AML-193 (cell line): ENCODE measurements around the gene RXRA.
"Not testable (repeated sequence)": the region's sequence is repeated elsewhere in the genome, so short reads cannot be mapped to it uniquely, and the experiment has no call there.

Source experiments
- DNase-seq, 2 experiments: peaks; one replicate each; lab custom pipeline; 2025; lab: John Stamatoyannopoulos, UW

The RXRA gene

GRCh38 chr9:134293611-134294152 lies 32.6 kb upstream of the RXRA start:
- no peak for DNase-seq

DNA sequence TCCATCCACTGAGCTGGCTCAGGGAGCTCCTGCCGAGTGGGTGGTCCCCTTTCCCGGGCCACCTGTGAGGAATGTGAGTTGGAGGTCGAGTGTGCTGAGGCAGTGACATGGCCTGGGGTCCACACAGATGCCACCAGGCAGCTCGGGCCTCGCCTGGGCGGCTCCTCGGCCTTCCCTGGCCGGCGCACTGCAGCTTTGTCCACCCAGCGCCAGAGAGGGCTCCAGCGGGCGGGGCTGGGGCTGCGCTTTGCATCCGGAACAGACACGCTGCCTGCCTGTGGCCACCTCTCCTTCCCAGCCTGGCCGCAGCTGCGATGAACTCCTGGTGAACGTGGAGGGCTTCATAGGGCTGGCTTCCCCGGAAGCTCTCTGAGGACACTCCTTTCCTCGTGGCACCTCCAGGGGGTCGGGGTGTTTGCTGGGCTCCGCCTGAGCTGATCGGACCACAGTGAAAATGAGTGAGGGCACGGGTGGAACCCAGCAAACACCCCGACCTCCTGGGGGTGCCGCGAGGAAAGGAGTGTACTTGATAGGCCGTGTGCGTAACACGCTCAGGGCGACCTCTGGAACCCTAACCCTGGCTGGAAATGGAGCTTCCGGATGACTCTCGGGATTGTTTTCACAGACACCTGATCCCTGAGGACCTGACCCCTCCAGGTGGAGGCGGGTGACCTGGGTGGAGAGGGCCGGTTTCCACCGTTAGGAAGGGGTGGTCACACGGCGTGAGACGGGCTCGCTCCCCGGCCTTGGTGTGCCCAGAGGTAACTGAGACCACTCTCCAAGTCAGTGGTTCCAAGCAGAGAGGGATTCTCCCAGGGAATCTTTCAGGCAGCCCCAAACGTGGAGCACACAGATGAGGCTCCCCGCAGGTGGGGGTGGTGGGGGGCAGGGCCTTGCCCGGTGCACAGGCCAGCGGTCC lies 31.8 kb upstream of the RXRA start:
- no peak for DNase-seq

DNA sequence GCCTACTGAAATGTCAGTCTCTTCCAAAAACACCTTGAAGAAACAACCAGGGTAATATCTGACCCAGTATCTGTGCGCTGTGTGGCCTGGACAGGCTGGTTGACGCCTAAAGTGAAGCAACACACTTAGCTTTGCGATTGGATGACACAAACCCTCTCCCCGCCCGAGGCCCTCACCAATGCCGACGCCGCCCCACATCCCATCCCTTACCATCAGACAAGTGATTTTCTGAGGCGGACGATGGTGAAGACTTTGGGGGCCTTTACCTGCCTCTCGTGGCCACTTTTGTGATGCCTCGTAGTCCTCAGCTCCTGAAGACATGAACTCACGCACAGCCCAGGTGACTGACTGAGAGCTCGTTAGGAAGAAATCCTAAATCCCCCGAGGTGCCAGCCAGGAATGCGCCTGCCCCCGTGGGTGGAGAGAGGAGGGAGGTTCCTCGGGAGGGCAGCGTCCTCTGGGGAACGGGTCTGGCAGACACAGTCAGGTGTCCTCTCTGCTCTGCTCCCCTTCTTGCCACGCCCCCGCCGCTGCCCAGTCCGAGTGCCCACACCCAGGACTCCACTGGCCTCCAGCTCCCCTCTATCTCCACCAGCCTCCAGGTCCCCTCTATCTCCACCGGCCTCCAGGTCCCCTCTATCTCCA lies 31.0 kb upstream of the RXRA start:
- DNase-seq = no peak

- no peak for DNase-seq
Measured at GRCh38 chr9:134295746-134296250, 30.5 kb upstream of the RXRA start.

GRCh38 chr9:134296301-134297082 lies 29.8 kb upstream of the RXRA start:
- no peak for DNase-seq

- DNase-seq = no peak
Measured at GRCh38 chr9:134297083-134297410, 29.2 kb upstream of the RXRA start.

- DNase-seq = no peak
Measured at GRCh38 chr9:134297576-134297975, 28.7 kb upstream of the RXRA start.

GRCh38 chr9:134298000-134298399 lies 28.3 kb upstream of the RXRA start:
- no peak for DNase-seq

DNA sequence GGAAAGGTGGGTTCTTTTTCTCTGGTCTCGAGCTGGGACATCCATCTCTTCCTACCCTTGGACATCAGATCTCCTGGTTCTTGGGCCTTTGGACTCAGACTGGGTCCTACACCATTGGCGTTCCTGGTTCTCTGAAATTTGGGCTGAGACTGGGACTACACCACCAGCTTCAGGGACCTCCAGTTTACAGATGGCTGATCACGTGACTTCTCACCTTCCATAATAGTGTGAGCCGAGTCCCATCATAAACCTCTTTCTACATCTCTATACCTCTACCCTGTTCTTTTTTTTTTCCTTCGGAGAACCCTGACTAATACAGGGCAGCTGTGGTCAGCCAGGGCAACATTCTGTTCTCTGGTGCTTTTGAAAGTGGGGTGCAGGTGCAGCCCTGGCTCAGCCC lies 27.2 kb upstream of the RXRA start:
- no peak for DNase-seq

GRCh38 chr9:134299883-134300282 lies 26.4 kb upstream of the RXRA start:
- no peak for DNase-seq

DNA sequence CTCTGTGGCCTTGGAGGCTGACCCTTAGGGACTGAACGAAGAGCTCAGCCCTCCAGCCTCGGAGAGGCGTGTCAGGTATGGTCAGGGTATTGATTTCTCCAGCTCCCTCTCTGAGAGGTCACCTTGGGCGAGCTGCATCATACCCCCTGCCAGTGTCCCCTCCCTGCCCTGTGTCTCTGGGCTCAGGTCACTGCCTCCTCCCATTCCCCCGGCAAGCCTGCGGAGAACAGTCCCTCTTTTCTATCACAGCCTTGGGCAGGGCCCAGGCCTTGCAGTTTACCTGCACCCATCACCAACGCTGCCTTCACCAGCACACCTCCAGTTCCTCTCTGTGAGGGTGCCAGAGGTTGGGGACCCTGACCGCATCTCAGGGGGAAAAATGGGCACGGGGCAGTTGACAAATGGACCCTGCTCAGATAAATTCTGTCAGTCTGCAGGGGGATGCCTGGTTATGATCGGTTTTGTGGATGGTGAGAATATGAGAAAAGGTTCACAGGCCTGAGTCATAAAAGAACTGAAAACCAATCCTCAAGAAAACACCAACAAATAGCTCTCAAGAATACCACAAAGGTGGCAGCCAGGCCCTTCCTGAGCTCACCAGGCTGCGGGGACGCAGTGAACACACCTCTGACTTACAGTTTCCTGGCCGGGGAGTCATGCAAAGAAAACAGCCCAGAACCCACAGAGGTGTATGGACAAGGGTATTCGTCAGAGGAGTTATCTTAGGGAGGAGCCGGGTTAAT lies 24.7 kb upstream of the RXRA start:
- no peak for DNase-seq

DNA sequence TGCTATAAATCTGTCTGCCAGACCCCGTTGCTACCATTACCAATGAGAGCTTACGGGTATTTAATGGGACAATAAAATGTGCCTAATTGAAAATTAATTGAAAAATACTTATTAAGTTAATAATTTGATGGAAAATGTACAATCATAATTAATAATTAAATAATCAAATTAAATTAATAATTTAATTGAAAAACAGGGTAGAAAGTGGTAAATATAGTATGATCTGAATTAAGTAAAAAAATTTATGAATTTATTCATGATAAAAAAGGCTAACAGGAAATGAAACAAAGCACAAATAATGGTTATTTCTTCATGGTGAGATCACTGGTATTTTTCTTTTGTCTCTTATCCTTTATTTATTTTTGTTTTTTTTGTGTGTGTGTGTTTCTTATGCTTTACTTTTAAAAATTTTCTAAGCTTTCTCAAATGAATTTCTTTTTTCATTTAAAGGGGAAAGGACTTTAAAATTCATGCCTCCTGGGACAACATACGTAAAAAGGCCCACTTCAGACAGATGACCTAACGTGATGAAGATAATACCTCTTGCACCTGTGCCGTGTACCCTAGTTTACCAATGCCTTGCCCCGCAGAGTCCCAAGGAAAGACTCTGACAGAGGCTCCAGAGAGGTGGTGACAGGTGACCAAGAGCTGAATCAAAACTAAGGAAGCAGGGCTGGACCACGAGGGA lies 24.0 kb upstream of the RXRA start:
- DNase-seq = no peak

- DNase-seq = no peak
Measured at GRCh38 chr9:134303601-134304000, 22.7 kb upstream of the RXRA start.

- DNase-seq = no peak
Measured at GRCh38 chr9:134304261-134304660, 22.0 kb upstream of the RXRA start.

DNA sequence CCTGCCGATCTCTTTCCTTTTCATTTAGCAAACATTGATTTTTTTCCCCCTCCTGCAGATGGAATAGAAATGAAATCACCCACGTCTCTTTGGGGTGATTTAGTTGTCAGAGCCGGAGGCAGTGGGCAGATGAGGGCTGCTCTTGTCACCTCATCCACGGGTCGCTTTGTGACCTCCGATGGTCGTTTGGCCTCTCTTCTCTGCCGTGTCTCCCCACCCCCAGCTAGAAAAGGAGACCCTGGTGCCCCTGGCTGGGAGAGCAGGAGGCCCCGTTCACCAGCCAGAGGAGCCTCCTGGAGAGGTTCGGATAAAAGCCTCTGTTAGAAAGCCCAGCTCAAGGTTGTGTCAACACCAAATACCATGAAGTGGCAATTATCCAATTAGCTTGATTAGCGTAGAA lies 21.6 kb upstream of the RXRA start:
- DNase-seq = no peak

DNA sequence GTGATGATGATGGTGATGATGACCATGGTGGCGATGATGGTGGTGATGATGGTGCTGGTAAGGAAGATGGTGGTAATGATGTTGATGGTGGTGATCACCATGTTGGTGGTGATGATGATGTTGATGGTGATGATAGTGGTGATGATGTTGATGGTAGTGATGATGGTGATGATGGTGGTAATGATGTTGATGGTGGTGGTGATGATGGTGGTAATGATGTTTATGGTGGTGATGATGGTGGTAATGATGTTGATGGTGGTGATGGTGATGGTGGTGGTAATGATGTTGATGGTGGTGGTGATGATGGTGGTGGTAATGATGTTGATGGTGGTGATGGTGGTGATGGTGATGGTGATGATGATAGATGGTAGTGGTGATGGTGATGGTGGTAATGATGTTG lies 20.7 kb upstream of the RXRA start:
- DNase-seq = no peak

DNA sequence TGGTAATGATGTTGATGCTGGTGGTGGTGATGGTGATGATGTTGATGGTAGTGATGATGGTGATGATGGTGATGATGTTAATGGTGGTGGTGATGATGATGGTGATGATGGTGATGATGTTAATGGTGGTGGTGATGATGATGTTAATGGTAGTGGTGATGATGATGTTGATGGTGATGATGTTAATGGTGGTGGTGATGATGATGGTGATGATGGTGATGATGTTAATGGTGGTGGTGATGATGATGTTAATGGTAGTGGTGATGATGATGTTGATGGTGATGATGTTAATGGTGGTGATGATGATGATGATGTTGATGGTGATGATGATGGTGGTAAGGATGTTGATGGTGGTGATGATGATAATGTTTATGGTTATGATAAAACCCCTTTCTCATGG lies 20.2 kb upstream of the RXRA start:
- not testable (repeated sequence) for DNase-seq

DNA sequence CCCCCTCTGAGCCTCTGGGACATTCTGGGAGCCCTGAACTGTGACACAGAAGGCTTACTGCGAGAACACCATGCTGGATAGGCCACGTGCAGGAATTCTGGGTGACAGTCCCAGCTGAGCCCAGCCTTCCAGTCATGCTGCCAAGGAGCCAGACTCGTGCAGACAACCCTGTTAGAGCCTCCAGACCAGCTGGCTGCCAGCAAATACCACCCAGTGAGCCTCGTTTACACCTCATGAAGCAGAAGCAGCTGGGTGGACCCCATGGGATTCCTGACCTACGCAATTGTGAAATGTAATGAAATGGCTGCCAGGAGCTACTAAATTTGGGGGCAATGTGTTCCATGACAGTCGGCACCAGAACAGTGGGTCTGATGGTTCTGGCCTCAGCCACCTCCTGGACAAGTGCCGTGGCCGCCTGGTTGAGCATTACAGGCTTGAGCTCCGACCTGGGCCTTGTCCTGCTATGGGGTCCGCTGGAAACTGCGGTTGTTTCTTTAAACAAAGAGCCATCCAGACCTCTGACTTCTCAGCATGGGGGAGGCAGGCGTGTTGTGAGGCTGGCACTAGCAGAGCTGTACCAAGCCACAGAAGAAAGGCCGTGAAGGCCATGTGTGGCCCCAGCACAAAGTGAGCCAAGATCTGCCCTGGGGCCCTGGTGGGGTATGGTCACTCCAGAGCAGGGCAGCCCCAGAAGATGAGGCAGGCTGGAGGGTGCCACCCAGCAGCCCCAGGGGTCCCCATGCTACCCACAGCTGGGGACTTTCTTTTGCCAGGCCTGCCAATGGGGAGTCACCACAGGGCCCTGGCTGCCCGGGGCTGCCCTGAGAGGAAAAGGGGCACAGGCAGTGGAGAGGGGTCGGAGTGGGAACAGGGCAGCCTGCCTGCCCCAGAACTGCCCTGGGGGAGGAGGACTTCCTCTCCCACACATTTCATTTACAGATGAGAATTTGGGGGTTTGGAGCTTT lies 19.3 kb upstream of the RXRA start:
- DNase-seq = no peak

- DNase-seq = no peak
Measured at GRCh38 chr9:134307674-134308638, 18.3 kb upstream of the RXRA start.
